ENCODE results near the gene CA4.
A peak's percentile ranks its signal among the peaks of the same experiment; 100 is the strongest.

The CA4 gene

DNA sequence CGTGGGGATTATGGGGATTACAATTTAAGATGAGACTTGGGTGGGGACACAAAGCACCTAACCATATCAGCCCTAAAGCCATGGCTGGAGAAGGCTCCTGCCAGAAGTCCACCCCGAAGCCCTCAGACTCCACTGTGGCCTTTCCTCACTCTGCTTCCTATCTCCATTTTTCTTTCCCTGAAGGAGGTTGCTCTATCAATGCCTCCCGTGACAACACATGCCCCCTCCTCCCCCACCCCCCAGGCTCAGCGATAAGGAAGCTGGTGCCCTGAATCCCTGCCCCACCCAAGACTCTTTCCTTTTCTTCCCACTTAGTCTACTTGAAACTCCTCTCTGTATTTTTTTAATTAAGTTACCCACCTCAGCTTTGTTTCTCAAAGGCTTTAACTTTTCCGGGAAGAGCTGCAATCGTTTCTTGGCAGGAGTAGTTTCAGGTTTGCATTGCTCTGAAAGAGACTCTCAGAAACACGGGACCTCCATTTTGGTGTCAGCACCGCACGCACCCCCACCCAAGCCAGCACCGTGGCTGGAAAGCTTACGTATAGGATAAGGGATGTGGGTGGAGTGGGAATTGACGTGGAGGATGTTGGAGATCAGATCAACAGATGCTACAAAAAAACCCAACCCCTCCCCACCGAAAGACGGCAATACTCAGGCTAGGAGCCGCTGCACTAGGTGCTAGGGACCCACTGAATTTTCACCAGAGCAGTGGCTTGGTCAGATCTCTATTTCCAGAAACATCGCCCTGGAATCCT is 15.2 kb upstream of the CA4 start:
- peak; percentile 30 for DNase-seq

DNA sequence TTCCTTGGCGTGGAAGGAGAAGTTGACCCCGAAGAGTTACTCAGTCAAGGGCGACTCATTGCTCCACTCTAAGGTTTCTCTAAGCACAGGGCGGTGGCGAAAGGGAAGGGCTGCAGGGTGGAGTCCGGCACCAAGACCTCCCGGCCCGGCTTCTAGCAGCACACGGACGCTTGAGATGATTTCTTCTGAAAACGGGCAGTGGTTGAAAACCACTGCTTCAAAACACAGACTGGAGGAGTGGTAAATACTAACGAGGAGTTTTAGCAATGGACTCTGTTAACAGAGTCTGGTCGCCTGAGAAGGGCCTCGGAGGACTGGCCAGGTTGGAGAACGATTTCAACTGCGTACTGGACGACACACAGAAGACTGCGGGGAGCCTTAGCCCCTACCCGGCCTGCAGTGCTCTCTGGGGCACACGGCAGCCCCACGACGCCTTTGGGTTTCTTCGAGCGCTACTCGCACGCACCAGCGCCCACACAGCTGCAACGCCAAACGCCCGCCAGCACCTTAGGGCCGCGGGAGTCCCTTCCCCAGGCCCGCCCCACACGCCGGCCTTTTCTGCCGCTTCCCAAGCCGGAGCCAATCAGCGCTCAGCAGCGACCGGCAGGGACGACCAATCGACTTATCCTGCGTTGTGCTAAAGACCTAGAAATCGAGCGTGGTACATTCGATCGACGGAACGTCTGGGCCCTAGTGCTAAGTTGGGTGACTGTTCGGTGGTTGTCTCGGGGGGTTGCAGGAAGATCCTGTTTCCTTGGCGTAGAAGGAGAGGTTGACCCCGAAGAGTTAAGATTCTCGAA is 14.4 kb upstream of the CA4 start:
- peak; percentile 92 for DNase-seq

DNA sequence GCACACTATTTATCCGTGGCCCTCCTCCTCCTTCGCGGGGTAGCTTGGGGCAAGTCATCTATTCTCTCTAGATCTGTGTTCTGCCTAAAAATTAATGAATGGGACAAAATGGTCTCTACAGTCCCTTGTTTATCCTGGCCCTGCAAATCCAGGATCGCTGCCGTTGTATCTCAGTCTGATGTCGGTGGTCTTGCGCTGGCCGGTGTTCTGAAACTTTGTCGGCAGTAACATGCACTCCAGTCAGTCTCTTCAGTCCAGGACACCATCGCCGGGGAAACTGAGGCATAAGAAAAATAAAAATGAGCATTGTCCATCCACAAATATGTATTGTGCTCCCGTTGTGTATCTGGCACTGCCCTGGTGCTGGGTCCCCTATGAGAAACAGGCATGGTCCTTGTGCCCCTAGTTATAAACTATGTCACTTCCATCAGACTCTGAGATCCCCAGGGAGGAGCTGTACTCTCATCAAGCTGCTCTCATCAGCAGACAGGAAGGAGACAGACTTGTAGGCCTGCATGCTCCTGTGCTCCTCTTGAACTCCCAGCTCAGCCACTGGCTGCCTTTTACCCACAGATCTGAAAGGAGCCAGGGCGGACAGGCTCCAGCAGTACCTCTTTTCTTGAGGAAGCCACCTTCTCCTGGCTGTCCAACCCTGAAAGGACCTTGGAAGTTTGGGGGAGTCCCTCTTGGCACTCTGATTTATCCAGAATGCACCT is 13.7 kb upstream of the CA4 start:
- DNase-seq, result no peak

DNA sequence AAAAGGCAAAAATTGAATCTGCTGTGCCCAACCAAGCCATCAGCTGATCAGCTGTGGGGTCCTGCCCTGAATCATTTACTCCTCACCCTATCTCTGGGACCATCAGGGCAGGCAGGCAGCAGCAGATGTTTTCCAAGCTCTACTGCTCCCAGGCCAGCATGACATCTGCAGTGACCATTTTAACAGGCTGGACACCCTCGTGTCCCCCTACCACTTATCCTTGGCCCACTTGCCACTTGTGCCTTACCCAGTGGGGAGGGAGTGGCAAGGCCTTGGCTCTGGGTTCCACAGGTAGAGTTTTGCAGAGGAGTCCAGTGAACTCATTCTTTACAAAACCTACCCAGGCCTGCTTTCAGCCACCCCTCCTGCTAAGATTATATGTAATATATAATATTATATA is 12.0 kb upstream of the CA4 start:
- no peak for DNase-seq

DNA sequence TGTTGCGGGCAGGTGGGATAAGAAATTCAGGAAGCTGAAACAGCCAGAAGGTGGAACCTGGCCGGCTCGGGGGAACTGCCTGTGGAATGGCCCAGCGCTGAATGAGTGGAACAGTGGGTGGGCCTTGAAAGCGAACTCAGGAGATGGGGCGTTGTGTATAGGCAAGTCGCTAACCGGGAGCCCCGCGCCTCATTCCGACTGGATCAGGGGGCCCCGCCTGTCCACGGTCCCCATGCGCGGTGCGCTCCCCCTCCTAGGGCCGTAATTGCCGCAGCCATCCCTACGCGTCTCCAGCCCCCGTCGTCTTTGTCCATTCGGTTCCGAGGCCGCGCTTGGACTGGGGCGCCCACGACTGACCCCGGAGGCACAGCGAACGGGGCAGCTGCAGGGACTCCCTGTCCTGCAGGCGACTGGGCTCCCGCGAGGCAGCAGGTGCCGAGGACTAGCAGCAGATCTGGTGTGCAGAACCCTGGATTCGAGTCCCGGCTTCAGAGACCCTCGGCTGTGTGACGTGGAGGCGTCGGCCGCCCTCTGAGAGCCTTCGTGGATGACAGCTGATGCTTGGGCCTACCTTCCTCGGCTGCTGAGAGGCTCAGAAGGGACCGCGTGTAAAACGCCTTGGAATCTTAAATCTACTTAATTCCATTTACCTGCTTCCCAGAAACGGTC is 10.9 kb upstream of the CA4 start:
- no peak for DNase-seq

DNA sequence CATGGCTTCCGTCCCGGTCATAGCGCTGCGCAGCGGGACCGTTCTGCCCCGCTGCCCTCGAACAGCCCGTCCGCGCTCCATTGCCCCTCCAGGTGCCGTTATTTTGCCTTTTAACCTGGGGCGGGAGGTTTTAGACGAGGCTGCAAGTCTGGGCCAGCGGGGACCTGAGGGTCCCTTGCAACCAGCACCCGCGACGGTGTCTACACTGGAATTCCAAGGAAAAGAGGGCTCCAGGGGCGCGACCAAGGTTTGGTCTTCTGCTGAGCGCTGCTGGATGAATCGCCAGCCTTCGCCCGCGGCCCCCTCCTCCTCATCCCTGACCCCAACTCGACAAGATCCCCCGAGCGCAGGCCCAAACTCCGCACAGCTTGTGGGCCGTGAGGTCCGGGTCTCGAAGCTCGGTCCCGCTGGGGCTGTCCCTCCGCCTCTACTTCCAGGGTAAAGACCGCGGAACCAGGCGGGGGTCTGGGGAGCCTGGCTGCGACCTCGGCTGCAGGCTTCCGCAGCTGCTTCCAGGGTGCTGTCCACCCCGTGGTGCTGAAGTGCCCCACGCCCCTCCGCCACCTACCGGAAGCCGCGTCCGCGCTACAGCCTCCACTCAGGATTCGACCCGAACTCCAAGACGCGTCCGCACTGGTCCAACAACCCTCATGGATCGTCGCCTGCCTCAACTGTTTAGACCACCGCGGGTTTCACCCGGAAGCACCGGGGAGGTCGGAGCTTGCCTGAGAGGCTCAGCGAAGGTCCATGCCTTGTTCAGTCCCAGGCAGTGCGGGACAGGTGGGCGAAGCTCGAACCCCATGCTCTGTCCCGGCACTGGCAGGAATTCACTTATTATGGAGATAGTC is 10.1 kb upstream of the CA4 start:
- DNase-seq, result peak; percentile 49

DNA sequence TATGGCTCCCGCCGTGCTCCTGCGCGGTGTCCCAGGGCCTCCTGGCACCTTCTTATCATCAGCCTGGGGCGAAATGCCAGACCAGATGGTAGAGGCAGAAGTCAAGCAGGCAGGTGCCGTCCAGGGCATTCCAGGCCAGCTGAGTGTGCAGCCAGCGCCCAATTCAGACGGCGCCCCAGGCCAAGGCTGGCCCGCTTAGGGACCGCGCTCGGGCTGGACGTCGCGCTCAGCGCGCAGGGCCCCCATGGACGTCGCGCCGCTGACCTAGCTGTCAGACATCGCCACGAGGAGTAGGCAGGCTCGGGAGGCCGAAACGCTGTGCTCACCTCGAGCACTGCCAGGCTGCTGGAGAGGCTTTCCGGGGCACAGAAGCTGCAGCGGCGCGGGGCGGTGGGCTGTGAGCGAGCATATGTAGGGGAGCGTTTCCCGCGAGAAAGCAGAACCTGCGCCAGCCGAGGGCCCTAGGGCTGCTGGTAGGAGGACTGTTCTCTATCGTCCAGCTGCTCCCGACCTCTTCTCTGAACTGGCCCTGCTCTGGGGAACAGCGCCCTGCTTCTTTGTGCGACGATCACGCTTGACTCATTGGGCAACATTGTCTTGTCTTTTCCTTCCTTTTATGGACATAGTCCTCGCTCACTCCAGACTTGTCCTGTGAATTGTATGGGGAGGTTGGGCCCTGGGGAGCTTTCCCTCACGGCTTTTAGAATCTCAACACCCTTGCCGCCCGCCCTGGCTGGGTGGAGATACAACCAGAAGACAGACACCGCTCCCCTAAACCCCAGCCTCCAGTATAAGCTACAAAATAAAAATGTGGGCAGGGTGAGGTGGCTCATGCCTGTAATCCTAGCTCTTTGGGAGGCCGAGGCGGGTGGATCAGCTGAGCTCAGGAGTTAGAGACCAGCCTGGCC is 8.4 kb upstream of the CA4 start:
- DNase-seq, result no peak

DNA sequence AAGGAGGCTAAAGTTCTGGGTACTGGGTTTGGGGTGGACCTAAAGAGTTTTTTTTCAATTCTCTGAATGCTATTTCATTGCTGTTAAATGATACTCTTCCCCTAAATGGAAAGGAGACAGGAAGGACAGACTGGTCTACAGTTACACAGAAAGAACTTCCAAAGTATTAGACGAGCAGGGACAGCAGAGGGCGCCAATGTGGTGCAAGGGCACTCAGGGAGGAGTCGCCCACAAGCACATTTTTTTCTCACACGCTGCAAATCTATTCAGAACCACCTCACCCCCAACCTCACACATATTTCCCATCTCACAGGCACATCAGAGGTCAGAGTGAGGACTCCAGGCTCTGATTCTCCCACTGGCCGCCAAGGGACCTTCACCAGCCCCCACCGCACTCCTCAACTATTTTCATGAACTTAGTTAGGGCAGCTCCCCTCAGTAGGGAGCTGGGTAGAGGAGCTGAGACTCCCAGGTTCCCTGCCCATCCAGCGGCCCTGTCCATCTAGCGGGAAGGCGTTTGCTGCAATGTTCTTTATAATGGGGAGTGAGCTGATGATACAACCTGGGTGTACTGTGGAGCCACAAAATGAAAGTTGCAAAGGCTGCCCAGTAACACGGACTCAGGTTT is 6.8 kb upstream of the CA4 start:
- DNase-seq, result peak; percentile 87

DNA sequence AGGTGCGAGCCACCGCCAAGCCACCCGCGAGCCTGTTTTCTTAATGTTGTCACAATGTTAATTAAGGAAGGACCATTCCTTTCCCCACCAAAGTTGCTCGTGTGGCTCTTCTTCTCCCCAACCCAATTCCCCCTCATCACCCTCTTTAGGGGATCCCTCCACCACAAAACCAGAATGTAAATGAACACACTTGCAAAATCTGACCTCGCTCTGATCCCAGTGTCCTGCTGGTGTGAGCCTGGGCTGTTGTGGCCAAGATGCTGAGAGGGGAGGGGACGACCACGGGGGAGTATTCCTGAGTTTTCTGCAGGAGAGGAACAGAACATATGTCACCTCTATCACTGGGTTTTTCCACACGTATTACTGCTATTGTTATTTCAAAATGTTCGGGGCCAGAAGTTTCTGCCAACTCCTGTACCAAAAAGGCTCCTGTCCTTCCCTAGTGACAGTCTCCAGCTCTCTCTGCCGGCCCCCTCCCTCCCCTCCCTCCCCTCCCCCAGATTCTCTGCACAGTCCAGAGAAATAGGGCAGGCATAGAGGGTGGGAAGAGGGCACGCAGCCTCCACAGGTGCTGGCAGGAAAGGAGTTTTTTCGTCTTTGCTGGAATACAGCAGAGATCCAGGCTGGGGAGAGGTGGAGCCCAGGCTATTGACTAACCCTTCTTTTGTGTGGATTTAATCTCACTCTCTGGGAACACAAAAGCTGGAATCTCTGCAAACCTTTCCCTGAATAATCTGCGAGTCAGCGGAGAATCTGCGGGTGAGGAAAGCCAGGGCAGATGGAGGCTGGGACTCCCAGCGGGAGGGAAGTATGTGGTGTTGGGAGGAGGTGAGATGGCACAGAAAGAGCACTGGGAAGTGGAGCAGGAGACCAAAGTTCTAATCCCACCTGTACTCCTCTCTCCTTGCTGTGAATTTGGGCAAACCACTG is 4.5 kb upstream of the CA4 start:
- no peak for DNase-seq

DNA sequence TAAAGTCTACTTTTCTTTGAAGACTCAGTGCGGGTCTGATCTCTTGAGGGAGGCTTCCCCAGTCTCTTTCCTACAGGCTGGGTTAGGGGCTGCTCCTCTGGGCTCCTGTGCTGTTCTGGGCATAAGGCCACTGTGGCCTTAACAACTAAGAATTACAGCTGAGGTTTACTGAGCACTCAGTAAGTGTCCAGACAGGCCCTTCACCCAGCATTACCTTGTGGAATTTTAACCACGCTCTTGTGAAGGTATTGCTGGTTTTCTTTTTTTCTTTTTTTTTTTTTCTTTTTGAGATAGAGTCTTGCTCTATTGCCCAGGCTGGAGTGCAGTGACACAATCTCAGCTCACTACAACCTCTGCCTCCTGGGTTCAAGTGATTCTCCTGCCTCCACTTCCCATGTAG is 3.6 kb upstream of the CA4 start:
- DNase-seq, result no peak

DNA sequence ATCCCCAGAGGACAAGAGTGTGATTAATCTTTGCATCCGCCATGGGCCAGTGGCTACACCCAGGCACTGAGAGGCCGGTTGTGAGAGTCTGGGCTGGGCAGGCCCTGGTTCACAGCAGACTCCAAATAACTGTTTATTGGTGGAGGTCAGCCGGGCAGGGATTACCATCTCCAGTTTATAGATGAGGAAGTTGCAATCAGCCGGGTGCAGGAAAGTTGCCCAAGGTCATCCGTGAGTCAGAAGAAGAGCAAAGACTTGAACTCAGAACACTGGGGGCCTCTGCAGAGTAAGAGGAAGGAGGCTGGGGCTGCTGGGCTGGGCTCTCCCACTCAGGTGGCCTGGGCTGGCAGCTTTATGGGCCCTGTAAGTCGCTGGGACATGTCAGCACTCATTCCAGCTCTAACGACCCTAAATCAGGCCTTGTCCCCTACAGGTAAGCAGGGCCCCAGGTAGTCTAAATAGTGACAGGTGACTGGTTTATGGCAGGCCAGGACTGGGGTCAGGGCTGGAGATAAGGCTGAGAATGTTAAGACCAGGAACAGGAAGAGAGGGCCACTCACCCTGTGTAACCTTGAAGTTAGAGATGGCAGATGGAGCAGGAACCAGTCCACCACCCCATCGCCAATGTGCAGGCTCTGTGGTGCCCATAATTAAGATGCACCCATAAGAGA is 2.1 kb upstream of the CA4 start:
- DNase-seq, result no peak

DNA sequence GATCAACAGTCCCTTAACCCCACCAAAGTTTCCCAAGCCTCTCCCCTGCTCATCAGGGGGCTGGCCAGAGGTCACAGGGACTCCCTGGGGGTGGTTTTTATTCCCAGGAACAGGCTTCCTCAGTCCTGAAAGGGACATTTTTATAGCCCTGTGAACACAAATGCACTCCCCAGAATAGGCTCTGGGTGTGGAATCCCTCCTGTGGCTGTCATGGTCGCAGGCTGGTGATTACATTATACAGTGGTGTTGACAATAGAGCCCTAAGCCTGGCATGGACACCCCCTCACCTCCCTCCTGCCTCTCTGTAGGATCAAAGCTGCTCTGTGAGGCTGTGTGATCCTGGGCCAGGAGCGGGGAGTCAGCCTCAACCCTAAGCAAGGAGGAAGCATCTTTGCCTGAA is 1.4 kb upstream of the CA4 start:
- no peak for DNase-seq

DNA sequence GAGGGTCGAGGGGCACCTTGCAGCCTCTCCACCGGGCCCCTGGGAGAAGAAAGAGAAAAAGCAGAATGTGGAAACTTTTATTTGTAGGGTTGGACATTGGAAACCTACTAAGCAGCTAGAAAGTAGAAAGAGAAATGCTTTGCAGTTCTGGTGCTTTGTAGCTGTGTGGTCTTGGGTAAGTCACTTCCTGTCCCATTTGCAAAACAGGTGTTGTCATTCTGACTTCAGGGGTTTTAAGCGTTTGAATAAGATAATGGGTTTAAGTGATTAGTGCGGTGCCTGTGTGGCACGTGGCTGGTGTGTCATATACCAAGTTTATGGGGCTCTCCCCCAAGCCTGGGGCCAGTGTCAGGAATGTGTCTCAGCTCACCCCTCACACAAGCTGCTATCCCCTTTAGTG is 1.6 kb downstream of the CA4 start:
- DNase-seq, result peak; percentile 37

DNA sequence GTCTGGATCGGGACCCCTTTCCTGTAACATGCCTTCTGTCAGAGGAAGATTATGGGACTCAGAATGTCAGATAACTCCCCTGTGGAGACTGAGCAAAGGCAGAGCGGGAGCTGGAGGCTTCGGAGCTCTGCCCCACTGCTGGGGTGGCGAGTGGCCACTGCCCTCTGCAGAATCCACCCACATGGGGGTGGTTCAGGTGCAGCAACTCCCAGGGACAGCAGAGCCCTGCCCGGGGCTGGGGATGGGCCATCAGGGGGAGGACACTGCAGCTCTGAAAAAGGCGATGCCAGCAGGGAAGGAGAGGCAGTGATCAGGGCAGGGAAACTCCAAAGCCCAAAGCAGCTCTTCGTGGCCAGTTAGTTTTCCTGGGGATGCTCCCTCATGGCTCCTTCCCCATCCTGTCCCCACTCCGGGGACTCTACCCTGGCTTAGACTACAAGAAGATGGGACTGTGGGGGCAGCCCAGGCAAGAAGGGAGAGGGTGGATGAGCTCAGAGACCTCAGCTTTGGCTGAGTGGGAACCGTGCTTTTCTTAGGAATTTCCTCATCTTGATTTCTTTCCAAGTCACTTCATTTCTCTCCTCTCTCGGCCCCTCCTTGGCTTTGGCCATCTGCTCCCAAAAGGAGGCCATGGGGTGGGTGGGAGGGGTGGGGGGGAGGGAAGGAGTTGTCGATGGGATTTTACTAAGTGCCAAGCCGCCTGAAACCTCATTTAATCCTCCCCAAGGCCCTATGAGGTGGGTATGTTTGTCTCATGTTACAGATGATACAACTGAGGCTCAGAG is 4.0 kb downstream of the CA4 start:
- no peak for DNase-seq

DNA sequence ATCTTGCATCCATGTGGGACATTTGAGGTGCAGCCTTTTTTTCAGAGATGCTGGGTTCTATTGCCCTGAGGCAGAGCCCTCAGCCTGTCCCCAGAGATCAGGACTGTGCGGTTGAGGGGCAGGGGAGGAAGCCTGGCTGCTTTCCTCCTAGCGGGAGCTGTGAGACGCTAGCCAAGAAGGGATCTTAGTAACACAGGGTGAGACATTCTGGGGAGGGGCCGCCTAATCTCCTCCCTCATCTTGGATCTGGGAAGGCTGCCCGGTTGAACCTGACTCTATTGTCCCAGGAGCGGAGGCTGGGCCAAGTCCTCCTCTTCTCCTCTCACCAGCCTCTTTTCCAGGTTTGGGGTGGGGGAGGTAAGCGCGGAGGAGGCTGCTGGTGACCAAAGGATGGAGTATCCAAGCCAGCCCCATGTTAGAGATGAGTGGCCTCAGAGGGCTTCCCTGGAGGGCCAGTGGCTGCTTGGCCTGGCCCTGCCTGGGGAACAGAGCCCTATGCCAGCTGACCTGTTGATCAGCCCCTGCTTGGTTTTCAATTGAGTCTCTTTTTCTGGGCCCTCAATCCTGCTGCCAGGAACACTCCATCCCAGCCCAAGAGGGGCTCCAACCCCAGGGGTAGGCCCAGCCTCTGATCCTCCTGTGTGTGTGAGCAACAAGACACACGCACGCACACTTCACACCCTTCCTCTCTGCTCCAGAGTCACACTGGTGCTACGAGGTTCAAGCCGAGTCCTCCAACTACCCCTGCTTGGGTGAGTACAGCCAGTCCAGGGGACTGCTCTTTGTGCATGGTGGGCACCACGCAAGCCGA is 5.0 kb downstream of the CA4 start:
- DNase-seq, result no peak

DNA sequence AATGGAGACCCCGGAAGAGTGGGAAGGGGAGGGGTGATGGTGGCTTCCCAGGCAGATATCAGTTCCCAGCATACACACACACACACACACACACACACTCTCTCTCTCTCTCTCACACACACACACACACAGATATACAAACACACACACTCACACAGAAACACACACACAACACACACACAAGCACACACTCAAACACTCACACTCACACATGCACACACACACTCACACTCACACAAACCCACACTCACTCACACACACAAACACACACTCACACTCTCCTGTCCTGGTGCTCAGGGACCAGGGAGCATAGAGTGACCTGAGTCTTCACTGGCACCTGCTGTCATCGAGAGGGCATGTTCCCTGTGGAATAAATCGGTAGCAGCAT is 5.6 kb downstream of the CA4 start:
- no peak for DNase-seq

DNA sequence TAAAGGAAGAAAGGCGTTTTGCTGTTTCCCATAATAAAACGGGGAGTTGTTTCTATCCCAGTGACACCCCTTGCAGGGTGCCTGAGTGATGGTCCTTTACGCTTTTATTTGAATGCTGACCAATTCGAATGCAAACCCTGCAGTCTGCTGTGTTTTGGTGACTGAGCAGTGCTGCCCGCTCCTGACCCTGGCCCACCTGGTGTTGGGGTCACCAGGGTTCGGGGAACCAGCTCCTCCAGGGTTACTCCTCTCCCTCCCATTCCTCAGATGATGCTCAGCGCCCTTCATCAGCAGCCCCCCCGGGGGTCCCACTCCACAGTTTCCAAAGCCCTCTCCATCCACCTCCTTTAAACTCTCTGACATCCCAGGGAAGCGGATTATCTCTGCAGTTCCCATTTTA is 6.0 kb downstream of the CA4 start:
- no peak for DNase-seq
